ENCODE results near the gene EXOC4.

EXOC4 gene

DNA sequence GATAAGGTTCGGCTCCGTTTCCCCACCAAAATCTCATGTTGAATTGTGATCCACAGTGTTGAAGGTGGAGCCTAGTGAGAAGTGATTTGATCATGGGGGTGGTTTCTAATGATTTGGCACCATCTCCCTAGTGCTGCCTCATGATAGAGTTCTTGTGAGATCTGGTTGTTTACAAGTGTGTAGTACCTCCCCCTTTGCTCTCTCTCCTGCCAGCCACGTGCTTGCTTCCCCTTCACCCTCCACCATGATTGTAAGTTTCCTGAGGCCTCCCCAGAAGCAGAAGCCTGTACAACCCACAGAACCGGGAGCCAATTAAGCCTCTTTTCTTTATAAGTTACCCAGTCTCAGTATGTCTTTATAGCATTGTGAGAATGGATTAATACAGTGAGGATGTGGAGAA lies 862.1 kb downstream of the EXOC4 start:
- CTCF ChIA-PET, result no interaction called here

More for the DNA sequence above, 862.1 kb downstream of the EXOC4 start:
- TF ChIP-seq ZNF174 (tag by site-specific recombination; IDR thresholded peaks at IDR 0.05), result no peak
- no peak for TF ChIP-seq ZXDB (tag by site-specific recombination; IDR thresholded peaks at IDR 0.05)
- Histone ChIP-seq H3K9me3 (ENCODE audit: control insufficient read depth, insufficient read depth, low read depth, low read length) (no peaks in the 10 kb centered on the region), H3K27ac (ENCODE audit: extremely low read depth, low read depth, low read length) (no peak overlapping the region), H3K4me1 (ENCODE audit: control insufficient read depth, insufficient read depth, low read length) (no peaks in the 10 kb centered on the region), H3K36me3 (ENCODE audit: control insufficient read depth in 2 of 2, insufficient read depth in 1 of 2, low read length in 2 of 2) (no peaks in the 10 kb centered on the region), H3K4me3 (ENCODE audit: low read depth, low read length) (no peak overlapping the region)
- POLR2A ChIA-PET, result no interaction called here
